GM12872 (cell line): Measurements from ENCODE around the gene NHERF1.

Source experiments
- CTCF ChIP-seq: IDR thresholded peaks from 3 replicates; pipeline ENCODE4 v1.5.1; 2011; ENCODE audit warnings: low read depth, mild to moderate bottlenecking, low read length, moderate library complexity; ENCODE audit not compliant: insufficient read depth

Gene NHERF1

GRCh38 chr17:74770498-74771318 is 22.3 kb downstream of the NHERF1 start:
- TF ChIP-seq CTCF: peak; percentile 91

GRCh38 chr17:74771319-74771914 is 23.0 kb downstream of the NHERF1 start:
- no peak for TF ChIP-seq CTCF

- no peak for TF ChIP-seq CTCF
Observed at GRCh38 chr17:74772053-74772452, 23.6 kb downstream of the NHERF1 start.

GRCh38 chr17:74773414-74773813 is 25.0 kb downstream of the NHERF1 start:
- no peak for TF ChIP-seq CTCF

- TF ChIP-seq CTCF: no peak
Observed at GRCh38 chr17:74773871-74774286, 25.5 kb downstream of the NHERF1 start.

- TF ChIP-seq CTCF: no peak
Observed at GRCh38 chr17:74775409-74776043, 27.1 kb downstream of the NHERF1 start.
